ENCODE results near the gene ITGA1.

DNA sequence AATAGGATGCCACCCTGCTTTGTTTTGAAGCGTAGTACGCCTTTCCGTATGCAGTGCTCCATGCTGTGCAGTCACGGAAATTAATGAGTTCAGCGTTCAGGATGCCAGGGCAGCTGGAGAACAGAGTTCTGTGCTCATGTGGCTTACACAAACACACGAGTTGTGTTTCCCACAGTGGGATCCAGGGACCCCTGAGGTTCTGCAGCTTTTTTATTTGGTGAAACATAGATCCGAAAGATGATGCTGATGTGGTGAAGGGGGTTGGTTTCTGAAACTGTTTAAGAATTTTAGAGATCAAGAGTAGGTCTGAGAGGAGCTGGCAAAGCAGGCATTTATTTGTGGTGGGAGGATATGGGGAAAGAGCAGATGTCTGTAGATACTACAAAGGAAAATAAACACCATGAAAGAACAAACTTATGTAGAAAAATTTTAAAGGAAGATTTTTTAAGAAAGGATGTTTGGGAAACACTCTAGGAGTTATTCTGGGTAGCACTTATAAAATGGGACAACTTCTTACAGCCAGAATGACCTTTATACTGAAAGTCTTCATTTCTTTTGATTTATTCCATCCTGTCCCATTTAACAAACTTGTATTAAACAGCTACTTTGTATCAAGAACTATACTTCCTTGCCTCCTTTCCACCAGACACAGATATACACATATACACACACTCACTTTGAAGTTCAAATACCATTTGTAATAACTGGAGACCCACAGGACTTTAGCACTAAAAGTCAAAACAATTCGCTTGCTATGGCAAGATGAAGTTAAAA, 52.7 kb downstream of the ITGA1 start:
- TF ChIP-seq ZBTB26 (tag by site-specific recombination; optimal IDR thresholded peaks at IDR 0.05) (no peak), ZNF558 (tag by site-specific recombination; IDR thresholded peaks at IDR 0.05) (no peak)
